ENCODE results near the gene HEATR5B.

HEATR5B gene

GRCh38 chr2:37068686-37069085 lies 15.5 kb downstream of the HEATR5B start:
- Histone ChIP-seq H3K9me3 (ENCODE audit: low read length) (no peaks in the 10 kb centered on the region), H3K36me3 (ENCODE audit: insufficient read depth, low read length) (peaks cover 91% of the 10 kb centered on the region), H3K4me1 (ENCODE audit: insufficient read depth, low read length, severe bottlenecking) (no peaks in the 10 kb centered on the region), H4K20me1 (ENCODE audit: insufficient read depth, low read length) (no peaks in the 10 kb centered on the region), H3K9ac (ENCODE audit: low read length) (no peak overlapping the region), H3K4me3 (ENCODE audit: low read depth, low read length, poor library complexity, severe bottlenecking) (no peak overlapping the region), H3K79me2 (ENCODE audit: insufficient read depth, low read length) (no peaks in the 10 kb centered on the region), H3F3A (ENCODE audit: insufficient read depth, low read length) (no peaks in the 10 kb centered on the region), H3K27ac (ENCODE audit: low read depth, low read length, poor library complexity, severe bottlenecking) (no peak overlapping the region), H3K9me2 (ENCODE audit: low read depth, low read length) (no peaks in the 10 kb centered on the region), H3K27me3 (ENCODE audit: insufficient read depth, low read length) (no peaks in the 10 kb centered on the region), H3K4me2 (ENCODE audit: low read length) (no peak overlapping the region), H2AFZ (ENCODE audit: low read length) (no peak overlapping the region)
- TF ChIP-seq CTCF (IDR thresholded peaks at IDR 0.05; ENCODE audit: low read length) (no peak), EZH2 (IDR thresholded peaks at IDR 0.05; ENCODE audit: borderline replicate concordance, low read length) (no peak)

- Histone ChIP-seq H3K4me3 (ENCODE audit: low read depth, low read length, poor library complexity, severe bottlenecking) (no peak overlapping the region), H3K9ac (ENCODE audit: low read length) (no peak overlapping the region), H3K36me3 (ENCODE audit: insufficient read depth, low read length) (peaks cover 76% of the 10 kb centered on the region), H3K27ac (ENCODE audit: low read depth, low read length, poor library complexity, severe bottlenecking) (no peak overlapping the region), H3F3A (ENCODE audit: insufficient read depth, low read length) (no peaks in the 10 kb centered on the region), H3K4me2 (ENCODE audit: low read length) (no peak overlapping the region), H3K27me3 (ENCODE audit: insufficient read depth, low read length) (no peaks in the 10 kb centered on the region), H3K4me1 (ENCODE audit: insufficient read depth, low read length, severe bottlenecking) (no peaks in the 10 kb centered on the region), H3K9me2 (ENCODE audit: low read depth, low read length) (no peaks in the 10 kb centered on the region), H4K20me1 (ENCODE audit: insufficient read depth, low read length) (no peaks in the 10 kb centered on the region), H3K79me2 (ENCODE audit: insufficient read depth, low read length) (no peaks in the 10 kb centered on the region), H3K9me3 (ENCODE audit: low read length) (no peaks in the 10 kb centered on the region), H2AFZ (ENCODE audit: low read length) (no peak overlapping the region)
- TF ChIP-seq EZH2 (IDR thresholded peaks at IDR 0.05; ENCODE audit: borderline replicate concordance, low read length) (no peak), CTCF (IDR thresholded peaks at IDR 0.05; ENCODE audit: low read length) (no peak)
These were observed 22.4 kb downstream of the HEATR5B start for GRCh38 chr2:37061776-37062175.

- Histone ChIP-seq H3K9me2 (ENCODE audit: low read depth, low read length) (no peaks in the 10 kb centered on the region), H3K79me2 (ENCODE audit: insufficient read depth, low read length) (no peaks in the 10 kb centered on the region), H3K9ac (ENCODE audit: low read length) (no peak overlapping the region), H3F3A (ENCODE audit: insufficient read depth, low read length) (no peaks in the 10 kb centered on the region), H4K20me1 (ENCODE audit: insufficient read depth, low read length) (no peaks in the 10 kb centered on the region), H3K27me3 (ENCODE audit: insufficient read depth, low read length) (no peaks in the 10 kb centered on the region), H3K27ac (ENCODE audit: low read depth, low read length, poor library complexity, severe bottlenecking) (no peak overlapping the region), H3K9me3 (ENCODE audit: low read length) (no peaks in the 10 kb centered on the region), H2AFZ (ENCODE audit: low read length) (no peak overlapping the region), H3K36me3 (ENCODE audit: insufficient read depth, low read length) (peaks cover 78% of the 10 kb centered on the region), H3K4me3 (ENCODE audit: low read depth, low read length, poor library complexity, severe bottlenecking) (no peak overlapping the region), H3K4me2 (ENCODE audit: low read length) (no peak overlapping the region), H3K4me1 (ENCODE audit: insufficient read depth, low read length, severe bottlenecking) (no peaks in the 10 kb centered on the region)
- TF ChIP-seq EZH2 (IDR thresholded peaks at IDR 0.05; ENCODE audit: borderline replicate concordance, low read length) (no peak), CTCF (IDR thresholded peaks at IDR 0.05; ENCODE audit: low read length) (no peak)
These were observed 23.0 kb downstream of the HEATR5B start for GRCh38 chr2:37061013-37061711.
